Ishikawa (cell line): ENCODE results near the gene ZNF184.

Source experiments
- CEBPB ChIP-seq: IDR thresholded peaks from 2 replicates; pipeline ENCODE4 v1.6.1; 2012
- CREB1 ChIP-seq: IDR thresholded peaks from 2 replicates; pipeline ENCODE4 v1.6.1; 2012; ENCODE audit warnings: low read depth
- EP300 ChIP-seq: IDR thresholded peaks from 2 replicates; pipeline ENCODE4 v1.6.1; 2012; ENCODE audit warnings: borderline replicate concordance
- FOXM1 ChIP-seq: IDR thresholded peaks from 2 replicates; pipeline ENCODE4 v1.6.1; 2012; ENCODE audit warnings: low read depth, borderline replicate concordance
- MAX ChIP-seq: IDR thresholded peaks from 2 replicates; pipeline ENCODE4 v1.6.1; 2012
- RAD21 ChIP-seq: IDR thresholded peaks from 2 replicates; pipeline ENCODE4 v1.6.1; 2012; ENCODE audit warnings: low read depth
- TAF1 ChIP-seq: IDR thresholded peaks from 2 replicates; pipeline ENCODE4 v1.6.1; 2012; ENCODE audit warnings: low read depth, mild to moderate bottlenecking
- TCF12 ChIP-seq: IDR thresholded peaks from 2 replicates; pipeline ENCODE4 v1.6.1; 2012; ENCODE audit warnings: low read depth
- YY1 ChIP-seq: IDR thresholded peaks from 2 replicates; pipeline ENCODE4 v1.6.1; 2012; ENCODE audit warnings: low read depth
- TF ChIP-seq, protein P1 (sequence below): IDR thresholded peaks from 2 replicates; pipeline ENCODE4 v1.6.1; 2012; ENCODE audit warnings: low read depth, mild to moderate bottlenecking

GRCh38 chr6:27433714-27434113 lies 39.2 kb downstream of the ZNF184 start:
- TF ChIP-seq CEBPB: no peak
- no peak for TF ChIP-seq EP300
- no peak for TF ChIP-seq CREB1
- TF ChIP-seq TCF12: no peak
- no peak for TF ChIP-seq TAF1
- no peak for TF ChIP-seq YY1
- no peak for TF ChIP-seq FOXM1
- TF ChIP-seq MAX: no peak
- TF ChIP-seq RAD21: no peak
- TF ChIP-seq, protein P1, sequence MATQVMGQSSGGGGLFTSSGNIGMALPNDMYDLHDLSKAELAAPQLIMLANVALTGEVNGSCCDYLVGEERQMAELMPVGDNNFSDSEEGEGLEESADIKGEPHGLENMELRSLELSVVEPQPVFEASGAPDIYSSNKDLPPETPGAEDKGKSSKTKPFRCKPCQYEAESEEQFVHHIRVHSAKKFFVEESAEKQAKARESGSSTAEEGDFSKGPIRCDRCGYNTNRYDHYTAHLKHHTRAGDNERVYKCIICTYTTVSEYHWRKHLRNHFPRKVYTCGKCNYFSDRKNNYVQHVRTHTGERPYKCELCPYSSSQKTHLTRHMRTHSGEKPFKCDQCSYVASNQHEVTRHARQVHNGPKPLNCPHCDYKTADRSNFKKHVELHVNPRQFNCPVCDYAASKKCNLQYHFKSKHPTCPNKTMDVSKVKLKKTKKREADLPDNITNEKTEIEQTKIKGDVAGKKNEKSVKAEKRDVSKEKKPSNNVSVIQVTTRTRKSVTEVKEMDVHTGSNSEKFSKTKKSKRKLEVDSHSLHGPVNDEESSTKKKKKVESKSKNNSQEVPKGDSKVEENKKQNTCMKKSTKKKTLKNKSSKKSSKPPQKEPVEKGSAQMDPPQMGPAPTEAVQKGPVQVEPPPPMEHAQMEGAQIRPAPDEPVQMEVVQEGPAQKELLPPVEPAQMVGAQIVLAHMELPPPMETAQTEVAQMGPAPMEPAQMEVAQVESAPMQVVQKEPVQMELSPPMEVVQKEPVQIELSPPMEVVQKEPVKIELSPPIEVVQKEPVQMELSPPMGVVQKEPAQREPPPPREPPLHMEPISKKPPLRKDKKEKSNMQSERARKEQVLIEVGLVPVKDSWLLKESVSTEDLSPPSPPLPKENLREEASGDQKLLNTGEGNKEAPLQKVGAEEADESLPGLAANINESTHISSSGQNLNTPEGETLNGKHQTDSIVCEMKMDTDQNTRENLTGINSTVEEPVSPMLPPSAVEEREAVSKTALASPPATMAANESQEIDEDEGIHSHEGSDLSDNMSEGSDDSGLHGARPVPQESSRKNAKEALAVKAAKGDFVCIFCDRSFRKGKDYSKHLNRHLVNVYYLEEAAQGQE: no peak
